WI38 (cell line): ENCODE results near the gene EMILIN1.

Experiments used
- H3K4me3 ChIP-seq: 2 replicates; pipeline ENCODE4 v1.5.1; 2011; ENCODE audit warnings: low read depth, mild to moderate bottlenecking, control low read depth, low read length
- TF ChIP-seq, protein P1 (sequence below): IDR thresholded peaks from 2 replicates; pipeline ENCODE4 v1.5.1; 2012; ENCODE audit warnings: low read depth, mild to moderate bottlenecking, control low read depth, low read length

EMILIN1 gene

GRCh38 chr2:27081984-27082772 lies 3.8 kb downstream of the EMILIN1 start:
- no peak overlapping the region for H3K4me3 ChIP-seq
- TF ChIP-seq, protein P1, sequence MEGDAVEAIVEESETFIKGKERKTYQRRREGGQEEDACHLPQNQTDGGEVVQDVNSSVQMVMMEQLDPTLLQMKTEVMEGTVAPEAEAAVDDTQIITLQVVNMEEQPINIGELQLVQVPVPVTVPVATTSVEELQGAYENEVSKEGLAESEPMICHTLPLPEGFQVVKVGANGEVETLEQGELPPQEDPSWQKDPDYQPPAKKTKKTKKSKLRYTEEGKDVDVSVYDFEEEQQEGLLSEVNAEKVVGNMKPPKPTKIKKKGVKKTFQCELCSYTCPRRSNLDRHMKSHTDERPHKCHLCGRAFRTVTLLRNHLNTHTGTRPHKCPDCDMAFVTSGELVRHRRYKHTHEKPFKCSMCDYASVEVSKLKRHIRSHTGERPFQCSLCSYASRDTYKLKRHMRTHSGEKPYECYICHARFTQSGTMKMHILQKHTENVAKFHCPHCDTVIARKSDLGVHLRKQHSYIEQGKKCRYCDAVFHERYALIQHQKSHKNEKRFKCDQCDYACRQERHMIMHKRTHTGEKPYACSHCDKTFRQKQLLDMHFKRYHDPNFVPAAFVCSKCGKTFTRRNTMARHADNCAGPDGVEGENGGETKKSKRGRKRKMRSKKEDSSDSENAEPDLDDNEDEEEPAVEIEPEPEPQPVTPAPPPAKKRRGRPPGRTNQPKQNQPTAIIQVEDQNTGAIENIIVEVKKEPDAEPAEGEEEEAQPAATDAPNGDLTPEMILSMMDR: no peak

- no peak overlapping the region for H3K4me3 ChIP-seq
- TF ChIP-seq, protein P1: no peak
Measured at GRCh38 chr2:27082773-27083409, 4.5 kb downstream of the EMILIN1 start.

- no peak overlapping the region for H3K4me3 ChIP-seq
- TF ChIP-seq, protein P1: no peak
Measured at GRCh38 chr2:27083410-27084296, 5.2 kb downstream of the EMILIN1 start.

- no peak overlapping the region for H3K4me3 ChIP-seq
- TF ChIP-seq, protein P1: no peak
Measured at GRCh38 chr2:27084297-27085061, 6.1 kb downstream of the EMILIN1 start.

DNA sequence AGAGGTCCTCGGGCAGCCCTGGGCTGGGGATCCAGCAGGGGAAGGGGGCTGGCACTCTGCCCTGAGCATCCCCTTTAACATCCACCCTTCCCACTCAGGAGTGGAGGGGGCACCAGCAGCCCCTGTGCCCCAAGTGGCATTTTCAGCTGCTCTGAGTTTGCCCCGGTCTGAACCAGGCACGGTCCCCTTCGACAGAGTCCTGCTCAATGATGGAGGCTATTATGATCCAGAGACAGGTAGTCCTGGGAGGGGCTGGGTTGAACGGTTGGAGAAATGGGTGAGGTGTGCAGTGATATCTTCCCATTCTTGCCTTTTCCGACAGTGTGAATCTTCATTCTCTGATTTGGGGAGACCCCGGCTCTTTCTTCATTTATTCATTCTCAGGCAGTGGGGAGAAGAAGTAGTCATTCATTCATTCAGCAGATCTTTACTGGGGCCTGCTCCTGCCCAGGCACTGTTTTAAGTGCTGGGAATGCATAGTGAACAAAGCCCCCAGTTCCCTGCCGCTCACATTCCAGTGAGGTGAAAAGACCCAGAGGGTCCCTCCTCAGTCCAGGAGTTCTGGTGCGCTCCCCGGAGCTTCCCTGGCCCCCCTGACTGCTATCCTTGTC lies 6.8 kb downstream of the EMILIN1 start:
- TF ChIP-seq, protein P1: no peak
- H3K4me3 ChIP-seq: no peak overlapping the region

DNA sequence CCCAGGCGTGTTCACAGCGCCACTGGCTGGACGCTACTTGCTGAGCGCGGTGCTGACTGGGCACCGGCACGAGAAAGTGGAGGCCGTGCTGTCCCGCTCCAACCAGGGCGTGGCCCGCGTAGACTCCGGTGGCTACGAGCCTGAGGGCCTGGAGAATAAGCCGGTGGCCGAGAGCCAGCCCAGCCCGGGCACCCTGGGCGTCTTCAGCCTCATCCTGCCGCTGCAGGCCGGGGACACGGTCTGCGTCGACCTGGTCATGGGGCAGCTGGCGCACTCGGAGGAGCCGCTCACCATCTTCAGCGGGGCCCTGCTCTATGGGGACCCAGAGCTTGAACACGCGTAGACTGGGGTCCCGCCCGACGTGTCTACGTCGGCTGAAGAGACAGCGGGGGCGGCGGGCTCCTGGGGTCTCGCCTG lies 7.3 kb downstream of the EMILIN1 start:
- TF ChIP-seq, protein P1: no peak
- H3K4me3 ChIP-seq: no peak overlapping the region
